ENCODE results near the gene FKBP3.

DNA sequence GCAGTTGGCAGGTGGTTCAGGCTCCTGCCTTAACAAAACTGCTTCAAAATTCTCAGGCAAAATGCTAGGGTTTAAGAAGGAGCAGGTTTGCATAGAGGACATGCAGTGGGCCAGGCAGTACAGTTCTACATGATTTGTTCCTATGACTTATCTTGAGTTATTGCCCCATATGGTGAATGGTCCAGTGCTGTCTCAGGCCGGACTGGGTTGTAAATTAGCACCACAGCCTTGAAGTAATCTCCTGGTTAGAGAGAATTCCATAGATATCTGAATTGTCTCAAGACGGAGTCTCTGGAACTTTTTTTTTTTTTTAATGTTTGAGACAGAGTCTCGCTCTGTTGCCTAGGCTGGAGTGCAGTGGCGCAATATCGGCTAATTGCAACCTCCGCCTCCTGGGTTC is 62.2 kb downstream of the FKBP3 start:
- TF ChIP-seq, protein P1, sequence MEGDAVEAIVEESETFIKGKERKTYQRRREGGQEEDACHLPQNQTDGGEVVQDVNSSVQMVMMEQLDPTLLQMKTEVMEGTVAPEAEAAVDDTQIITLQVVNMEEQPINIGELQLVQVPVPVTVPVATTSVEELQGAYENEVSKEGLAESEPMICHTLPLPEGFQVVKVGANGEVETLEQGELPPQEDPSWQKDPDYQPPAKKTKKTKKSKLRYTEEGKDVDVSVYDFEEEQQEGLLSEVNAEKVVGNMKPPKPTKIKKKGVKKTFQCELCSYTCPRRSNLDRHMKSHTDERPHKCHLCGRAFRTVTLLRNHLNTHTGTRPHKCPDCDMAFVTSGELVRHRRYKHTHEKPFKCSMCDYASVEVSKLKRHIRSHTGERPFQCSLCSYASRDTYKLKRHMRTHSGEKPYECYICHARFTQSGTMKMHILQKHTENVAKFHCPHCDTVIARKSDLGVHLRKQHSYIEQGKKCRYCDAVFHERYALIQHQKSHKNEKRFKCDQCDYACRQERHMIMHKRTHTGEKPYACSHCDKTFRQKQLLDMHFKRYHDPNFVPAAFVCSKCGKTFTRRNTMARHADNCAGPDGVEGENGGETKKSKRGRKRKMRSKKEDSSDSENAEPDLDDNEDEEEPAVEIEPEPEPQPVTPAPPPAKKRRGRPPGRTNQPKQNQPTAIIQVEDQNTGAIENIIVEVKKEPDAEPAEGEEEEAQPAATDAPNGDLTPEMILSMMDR (IDR thresholded peaks at IDR 0.05; ENCODE audit: low read depth, low read length, poor library complexity, severe bottlenecking), result no peak
- TF ChIP-seq EZH2phosphoT487 (IDR thresholded peaks at IDR 0.05; ENCODE audit: borderline replicate concordance, low read length), result no peak

Measured in DOHH2 (cell line).